Camera-type eye (tissue), 1 donor: ENCODE data around the gene F2RL1. TPM values are rescaled to one million over a fixed set of nuclear protein-coding genes. Genes with fewer than 3 reads are reported as not detected.

ENCODE experiments used
- total RNA-seq: library from RNA; depleted of rRNA; stranded (reverse); fragments of >200 nt; gene quantifications from one replicate; pipeline ENCODE4 v1.2.3, GENCODE V29; 2014

The F2RL1 gene, protein sequence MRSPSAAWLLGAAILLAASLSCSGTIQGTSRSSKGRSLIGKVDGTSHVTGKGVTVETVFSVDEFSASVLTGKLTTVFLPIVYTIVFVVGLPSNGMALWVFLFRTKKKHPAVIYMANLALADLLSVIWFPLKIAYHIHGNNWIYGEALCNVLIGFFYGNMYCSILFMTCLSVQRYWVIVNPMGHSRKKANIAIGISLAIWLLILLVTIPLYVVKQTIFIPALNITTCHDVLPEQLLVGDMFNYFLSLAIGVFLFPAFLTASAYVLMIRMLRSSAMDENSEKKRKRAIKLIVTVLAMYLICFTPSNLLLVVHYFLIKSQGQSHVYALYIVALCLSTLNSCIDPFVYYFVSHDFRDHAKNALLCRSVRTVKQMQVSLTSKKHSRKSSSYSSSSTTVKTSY
- total RNA-seq = 4.2 TPM

DNA sequence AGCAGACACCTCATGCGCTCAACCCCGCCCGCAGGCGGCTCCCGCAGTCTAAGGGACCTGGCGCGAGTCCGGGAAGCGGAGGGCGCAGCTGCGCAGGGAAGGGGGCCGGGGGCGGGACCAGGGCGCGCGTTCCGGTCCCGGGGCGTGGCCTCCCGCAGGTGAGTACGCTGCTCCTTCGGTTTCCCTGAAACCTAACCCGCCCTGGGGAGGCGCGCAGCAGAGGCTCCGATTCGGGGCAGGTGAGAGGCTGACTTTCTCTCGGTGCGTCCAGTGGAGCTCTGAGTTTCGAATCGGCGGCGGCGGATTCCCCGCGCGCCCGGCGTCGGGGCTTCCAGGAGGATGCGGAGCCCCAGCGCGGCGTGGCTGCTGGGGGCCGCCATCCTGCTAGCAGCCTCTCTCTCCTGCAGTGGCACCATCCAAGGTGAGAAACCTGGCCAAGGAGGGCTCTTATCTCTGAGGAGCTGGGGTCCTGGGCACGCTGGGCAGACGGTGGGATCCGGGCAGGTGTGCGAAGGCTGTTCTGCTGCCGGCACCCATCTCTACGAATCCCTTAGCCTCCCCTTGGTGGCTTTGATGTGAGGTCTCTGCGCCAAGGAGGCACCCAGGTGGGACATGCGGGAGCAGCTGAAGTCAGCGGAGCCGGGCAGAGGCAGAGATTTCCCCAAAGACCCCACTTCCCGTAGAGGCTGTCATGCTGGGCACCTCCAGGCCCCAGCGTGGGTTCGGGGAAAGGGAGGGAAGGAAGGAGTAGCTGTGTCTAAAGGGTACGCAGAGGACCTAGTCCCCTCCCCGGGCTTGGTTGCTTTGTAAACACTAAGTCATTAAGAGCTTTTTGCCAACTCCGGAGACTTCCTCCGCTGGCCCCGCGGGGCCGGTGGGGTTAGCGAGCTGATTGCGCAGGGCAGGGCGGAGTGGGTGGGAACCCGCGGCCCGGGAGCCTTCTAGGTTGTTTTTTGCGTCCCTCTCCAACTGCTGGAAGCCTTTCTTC lies at the start of gene F2RL1:
TSS of gene F2RL1 (plus strand) at position 187 of the 988 bp plus-strand sequence. CDS start at position 340, 153 bp downstream.

DNA sequence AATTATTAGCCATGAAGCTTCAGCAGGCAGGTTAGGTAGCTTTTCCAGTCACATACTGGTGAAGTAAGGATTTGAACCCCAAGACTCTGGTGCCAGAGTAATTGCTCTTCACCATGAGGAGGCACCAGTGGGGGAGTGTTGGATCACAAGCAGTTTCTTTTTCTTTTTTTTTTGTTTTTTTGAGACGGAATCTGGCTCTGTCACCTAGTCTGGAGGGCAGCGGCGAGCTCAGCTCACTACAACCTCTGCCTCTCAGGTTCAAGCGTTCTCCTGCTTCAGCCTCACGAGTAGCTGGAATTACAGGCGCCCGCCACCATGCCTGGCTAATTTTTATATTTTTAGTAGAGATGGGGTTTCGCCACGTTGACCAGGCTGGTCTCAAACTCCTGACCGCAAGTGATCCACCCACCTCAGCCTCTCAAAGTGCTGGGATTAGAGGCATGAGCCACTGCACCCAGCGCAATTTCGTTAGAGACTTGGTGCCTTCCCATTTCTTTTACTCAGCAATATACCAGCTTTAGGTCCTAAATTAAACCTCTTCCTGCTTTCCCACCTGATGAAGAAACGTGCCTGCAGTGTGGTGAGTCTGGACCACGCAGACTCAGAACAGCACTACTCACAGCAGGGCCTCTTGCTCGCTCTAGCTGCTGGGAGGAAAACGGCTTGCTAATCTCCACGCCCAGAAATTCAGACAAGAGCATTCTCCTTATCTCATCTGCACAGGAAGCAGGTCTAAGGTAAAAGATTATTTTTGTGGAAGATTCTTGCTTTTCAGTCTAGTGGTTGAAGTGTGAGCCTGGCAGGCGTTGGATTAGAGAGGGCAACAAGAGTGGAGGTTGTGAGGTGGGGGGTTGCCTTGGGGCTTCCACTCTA lies 30.8 kb downstream of the F2RL1 start, which contains the start of gene S100Z:
TSS of gene S100Z (plus strand) at position 596 of the 873 bp plus-strand sequence. CDS start 25,346 bp downstream, outside the sequence.

Other genes starting within 250 kb of the F2RL1 start
- 4.0 TPM for gene F2RL2, start 195.6 kb upstream of the F2RL1 start, total RNA-seq
- 35.1 TPM for gene F2R, start 102.9 kb upstream of the F2RL1 start, total RNA-seq
- gene S100Z, start 31.0 kb downstream of the F2RL1 start, total RNA-seq = not detected
- gene CRHBP, start 134.0 kb downstream of the F2RL1 start, total RNA-seq = 3.2 TPM
- 45.8 TPM for gene AGGF1, start 211.4 kb downstream of the F2RL1 start, total RNA-seq